DND-41 (cell line): ENCODE measurements around the gene TRAF2.

Experiments used
- ATAC-seq: fragments of 200-7000 bp; cut with Tn5 transposase; 3 replicates; pipeline ENCODE4 v1.9.1; 2021; ENCODE audit warnings: low read depth; ENCODE audit not compliant: insufficient read depth
- DNase-seq: peaks from one replicate; pipeline ENCODE4 v3.0.0-alpha.2; 2020
- H2AFZ ChIP-seq: 2 replicates; pipeline ENCODE4 v1.6.0; 2012; ENCODE audit warnings: low read depth, low read length
- H3K27ac ChIP-seq: 2 replicates; pipeline ENCODE4 v1.5.1; 2012; ENCODE audit warnings: low read length, inconsistent platforms
- H3K27me3 ChIP-seq: fragments of 200-600 bp; sonication (generic); 2 replicates; pipeline ENCODE4 v1.6.0; 2012; ENCODE audit warnings: low read length, mild to moderate bottlenecking, inconsistent platforms; ENCODE audit not compliant: insufficient read depth, poor library complexity
- H3K36me3 ChIP-seq: 2 replicates; pipeline ENCODE4 v1.5.1; 2012; ENCODE audit warnings: low read length, inconsistent platforms; ENCODE audit not compliant: insufficient read depth
- H3K4me1 ChIP-seq: 2 replicates; pipeline ENCODE4 v1.5.1; 2012; ENCODE audit warnings: mild to moderate bottlenecking, low read length; ENCODE audit not compliant: insufficient read depth
- H3K4me2 ChIP-seq: 2 replicates; pipeline ENCODE4 v1.6.0; 2012; ENCODE audit warnings: mild to moderate bottlenecking, moderate library complexity, low read length, inconsistent platforms; ENCODE audit not compliant: insufficient read depth
- H3K4me3 ChIP-seq, 2 experiments: fragments of 200-600 bp in 1 of 2; shearing (Covaris generic) in 1 of 2; 2 replicates each; pipeline ENCODE4 v1.5.1; 2012 to 2016; ENCODE audit warnings: inconsistent platforms in 2 of 2, low read length in 2 of 2, mild to moderate bottlenecking in 2 of 2, low read depth in 1 of 2, moderate library complexity in 1 of 2
- H3K79me2 ChIP-seq: 2 replicates; pipeline ENCODE4 v1.6.0; 2012; ENCODE audit warnings: low read length, inconsistent platforms; ENCODE audit not compliant: insufficient read depth
- H3K9ac ChIP-seq: 2 replicates; pipeline ENCODE4 v1.6.0; 2012; ENCODE audit warnings: low read depth, mild to moderate bottlenecking, inconsistent platforms, low read length, moderate library complexity
- H3K9me3 ChIP-seq: 2 replicates; pipeline ENCODE4 v1.5.1; 2012; ENCODE audit warnings: low read length, moderate library complexity, mild to moderate bottlenecking, inconsistent platforms; ENCODE audit not compliant: insufficient read depth, severe bottlenecking
- H4K20me1 ChIP-seq: 2 replicates; pipeline ENCODE4 v1.6.0; 2012; ENCODE audit warnings: low read length; ENCODE audit not compliant: insufficient read depth
- CTCF ChIP-seq: IDR thresholded peaks from 2 replicates; pipeline ENCODE4 v1.5.1; 2012; ENCODE audit warnings: borderline replicate concordance, low read length, moderate library complexity, mild to moderate bottlenecking; ENCODE audit not compliant: poor library complexity, severe bottlenecking; ENCODE audit errors: extremely low read depth
- EZH2 ChIP-seq: IDR thresholded peaks from 3 replicates; pipeline ENCODE4 v1.6.1; 2012; ENCODE audit warnings: borderline replicate concordance, low read depth, mild to moderate bottlenecking, moderate library complexity, low read length, inconsistent platforms; ENCODE audit not compliant: severe bottlenecking

The TRAF2 gene

DNA sequence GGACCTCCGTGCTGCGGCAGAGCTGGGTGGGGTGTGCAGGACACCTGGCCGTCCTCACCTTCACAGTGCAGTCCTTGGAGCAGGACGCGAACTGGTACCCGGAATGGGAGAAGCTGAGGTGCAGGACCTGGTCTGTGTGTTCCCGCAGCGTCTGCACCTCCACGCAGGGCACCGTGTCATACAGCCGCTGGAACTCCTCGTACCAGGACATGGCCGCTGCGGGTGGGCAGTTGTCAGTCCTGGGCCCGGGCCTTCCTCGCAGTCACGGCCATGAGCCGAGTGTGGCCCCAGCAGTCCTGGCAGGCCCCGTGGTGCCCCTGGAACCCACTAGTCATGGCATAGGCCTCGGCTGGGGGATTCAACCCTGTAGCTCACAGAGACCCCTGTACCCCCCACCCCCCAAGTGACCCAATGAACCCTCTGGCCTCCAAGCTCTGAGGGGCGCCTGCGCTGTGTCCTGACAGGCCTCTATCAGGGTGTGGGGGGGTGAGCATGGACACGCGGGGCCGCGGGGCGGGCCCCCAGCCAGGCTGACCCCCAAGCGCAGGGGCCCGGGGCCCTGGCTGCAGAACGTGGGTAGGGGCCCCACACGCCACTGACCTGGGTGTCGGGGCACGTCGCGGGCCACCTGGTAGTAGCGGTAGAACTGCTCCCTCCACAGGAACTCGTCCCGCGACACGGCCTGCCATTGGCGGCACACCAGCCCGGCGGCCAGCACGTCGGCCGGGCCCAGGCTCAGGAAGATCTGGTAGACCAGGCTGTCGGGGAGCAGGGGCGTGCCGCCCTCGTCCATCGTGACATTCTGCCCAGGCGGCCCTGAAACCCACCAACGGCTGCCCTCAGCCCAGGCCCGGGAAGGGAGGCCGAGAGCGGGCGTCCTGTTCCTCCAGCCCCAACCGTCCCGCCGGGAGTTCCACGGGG, 57.2 kb downstream of the TRAF2 start:
- Histone ChIP-seq H3K79me2 (peaks cover 23% of the 10 kb centered on the region), H3K9ac (peak overlapping the region; percentile 89), H3K27ac (peak overlapping the region; percentile 84), H3K36me3 (peaks cover 34% of the 10 kb centered on the region), H4K20me1 (peaks cover 17% of the 10 kb centered on the region), H3K27me3 (no peaks in the 10 kb centered on the region), H3K4me3 (peak overlapping the region; percentile 82 to 94; a peak in 3 of 4 replicates), H2AFZ (peak overlapping the region; percentile 71; the same call in 1 of the 2 replicates), H3K4me1 (peaks cover 27% of the 10 kb centered on the region), H3K4me2 (peak overlapping the region; percentile 91), H3K9me3 (no peaks in the 10 kb centered on the region)
- TF ChIP-seq CTCF (no peak), EZH2 (no peak)
- ATAC-seq = peak; percentile 20
- peak; percentile 38 for DNase-seq

DNA sequence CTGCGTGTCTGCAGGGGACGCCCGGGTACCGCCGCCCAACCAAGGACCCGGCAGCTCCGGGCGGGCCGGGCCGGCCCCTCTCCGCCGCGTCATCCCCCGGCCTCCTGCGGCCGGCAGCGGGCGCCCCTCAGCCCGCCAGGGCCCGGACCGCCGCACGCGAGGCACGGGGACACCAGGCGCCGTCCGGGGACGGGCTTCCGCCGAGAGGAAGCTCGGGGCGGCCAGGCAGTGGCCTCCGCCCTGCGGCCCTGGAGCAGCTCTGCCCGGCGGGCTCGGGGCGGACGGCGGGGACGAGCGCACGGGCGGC, 57.8 kb downstream of the TRAF2 start:
- TF ChIP-seq EZH2 (no peak), CTCF (no peak)
- Histone ChIP-seq H3K4me1 (peaks cover 31% of the 10 kb centered on the region), H2AFZ (peak overlapping the region; percentile 71), H3K79me2 (peaks cover 23% of the 10 kb centered on the region), H3K27me3 (no peaks in the 10 kb centered on the region), H3K36me3 (peaks cover 34% of the 10 kb centered on the region), H4K20me1 (peaks cover 17% of the 10 kb centered on the region), H3K9me3 (no peaks in the 10 kb centered on the region), H3K9ac (peak overlapping the region; percentile 89), H3K4me3 (peak overlapping the region; percentile 82 to 94; a peak in 3 of 4 replicates), H3K27ac (peak overlapping the region; percentile 84), H3K4me2 (peak overlapping the region; percentile 91)
- DNase-seq (no peak), ATAC-seq (no peak; the same call in 1 of the 3 replicates)

- H3K36me3 ChIP-seq = peaks cover 32% of the 10 kb centered on the region
- H3K9ac ChIP-seq = peak within 1 kb of the TSS; percentile 89
- H4K20me1 ChIP-seq = peaks cover 17% of the 10 kb centered on the region
- peak within 1 kb of the TSS; percentile 71 for H2AFZ ChIP-seq
- H3K4me3 ChIP-seq = peak within 1 kb of the TSS; percentile 82 to 94; a peak in 3 of 4 replicates
- peaks cover 35% of the 10 kb centered on the region for H3K4me1 ChIP-seq
- peak; percentile 79 for ATAC-seq
- peak within 1 kb of the TSS; percentile 91 for H3K4me2 ChIP-seq
- DNase-seq = peak; percentile 93
- H3K27me3 ChIP-seq = no peaks in the 10 kb centered on the region
- peak within 1 kb of the TSS; percentile 84 for H3K27ac ChIP-seq
- no peaks in the 10 kb centered on the region for H3K9me3 ChIP-seq
- H3K79me2 ChIP-seq = peaks cover 23% of the 10 kb centered on the region
- peak; percentile 89 for TF ChIP-seq CTCF
- TF ChIP-seq EZH2 = no peak
Observed at GRCh38 chr9:136944519-136945332, 58.4 kb downstream of the TRAF2 start, which contains the start of the genes C8G and FBXW5. C8G (plus strand) TSS chr9:136945243; CDS start chr9:136945321, 78 bp downstream. FBXW5 (minus strand) TSS chr9:136944738; CDS start chr9:136944083, 655 bp downstream.
